SW 1271 (cell line): ENCODE results near the gene FAS.
A peak's percentile ranks its signal among the peaks of the same experiment; 100 is the strongest.

Source experiments
- DNase-seq, 2 experiments: peaks; one replicate each; lab custom pipeline; 2025; lab: John Stamatoyannopoulos, UW

FAS gene

GRCh38 chr10:88990384-88991160 lies at the start of gene FAS:
TSS of gene FAS (plus strand) at chr10:88990798. CDS start at chr10:88990877, 79 bp downstream.
- DNase-seq: peak in 1 of 2 experiments; percentile 11

GRCh38 chr10:88941026-88941425 lies 49.6 kb upstream of the FAS start:
- no peak for DNase-seq

GRCh38 chr10:88943778-88944177 lies 46.8 kb upstream of the FAS start:
- DNase-seq: no peak

- DNase-seq: no peak
Measured at GRCh38 chr10:88944813-88945212, 45.8 kb upstream of the FAS start.

- DNase-seq: no peak
Measured at GRCh38 chr10:88946200-88946599, 44.4 kb upstream of the FAS start.

GRCh38 chr10:88946965-88947590 lies 43.5 kb upstream of the FAS start:
- no peak for DNase-seq

GRCh38 chr10:88949051-88949450 lies 41.5 kb upstream of the FAS start:
- DNase-seq: no peak

GRCh38 chr10:88949912-88950837 lies 40.4 kb upstream of the FAS start:
- DNase-seq: no peak

GRCh38 chr10:88952647-88953111 lies 37.9 kb upstream of the FAS start, which contains the start of gene ACTA2:
TSS of gene ACTA2 (minus strand) at chr10:88952773. CDS start at chr10:88948930, 3,843 bp downstream.
- no peak for DNase-seq

- no peak for DNase-seq
Measured at GRCh38 chr10:88953662-88954061, 36.9 kb upstream of the FAS start.

GRCh38 chr10:88954458-88955083 lies 36.0 kb upstream of the FAS start:
- DNase-seq: no peak

- no peak for DNase-seq
Measured at GRCh38 chr10:88957381-88957780, 33.2 kb upstream of the FAS start.

- DNase-seq: no peak
Measured at GRCh38 chr10:88958721-88959120, 31.9 kb upstream of the FAS start.

GRCh38 chr10:88960802-88961201 lies 29.8 kb upstream of the FAS start:
- no peak for DNase-seq

- no peak for DNase-seq
Measured at GRCh38 chr10:88961266-88961665, 29.3 kb upstream of the FAS start.

- no peak for DNase-seq
Measured at GRCh38 chr10:88962336-88962735, 28.3 kb upstream of the FAS start.

GRCh38 chr10:88963318-88963717 lies 27.3 kb upstream of the FAS start:
- DNase-seq: no peak

GRCh38 chr10:88964360-88964759 lies 26.2 kb upstream of the FAS start:
- DNase-seq: no peak

GRCh38 chr10:88964869-88965415 lies 25.7 kb upstream of the FAS start:
- no peak for DNase-seq

GRCh38 chr10:88966797-88967196 lies 23.8 kb upstream of the FAS start:
- DNase-seq: no peak

- DNase-seq: no peak
Measured at GRCh38 chr10:88968391-88968790, 22.2 kb upstream of the FAS start.
